ENCODE data around the gene PGRMC1. TPM values are rescaled to one million over a fixed set of nuclear protein-coding genes. Genes with fewer than 3 reads are reported as not detected.
"Not testable (repeated sequence)": the region's sequence is repeated elsewhere in the genome, so short reads cannot be mapped to it uniquely, and the experiment has no call there.

PGRMC1 gene
- polyA plus RNA-seq, 1 experiment: 99.1 TPM

DNA sequence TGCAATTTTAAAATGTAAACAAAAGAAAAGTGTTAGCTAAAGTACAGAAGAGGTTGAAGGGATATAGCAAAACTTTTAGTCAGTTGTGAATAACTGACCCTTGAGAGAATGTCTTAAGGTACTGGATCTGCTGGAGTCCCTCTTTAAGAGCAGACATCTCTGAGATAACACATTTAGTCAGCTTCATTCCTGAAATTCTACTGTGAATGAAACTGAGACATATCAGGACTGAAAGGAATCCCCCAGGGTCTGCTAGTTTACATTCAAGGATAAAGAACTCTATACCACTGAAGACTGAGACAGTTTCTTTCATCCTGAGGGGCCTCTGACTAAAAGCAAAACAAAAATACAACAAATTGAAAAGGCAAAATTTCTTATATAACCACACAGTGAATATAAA, 54.4 kb downstream of the PGRMC1 start:
- no peak for DNase-seq (ENCODE audit: low read depth)
- no peaks in the 10 kb centered on the region; the same call in 1 of the 2 replicates for H3K27me3 ChIP-seq (ENCODE audit: control insufficient read depth, insufficient read depth, low read length)
- H3K36me3 ChIP-seq (ENCODE audit: control insufficient read depth, insufficient read depth, low read length): no peaks in the 10 kb centered on the region
- CTCF ChIA-PET: no interaction called here
- TF ChIP-seq CTCF (IDR thresholded peaks at IDR 0.05; ENCODE audit: insufficient read depth, low read depth, low read length): no peak
- POLR2A ChIA-PET: no interaction called here
- no peak overlapping the region for H3K4me3 ChIP-seq (ENCODE audit: low read depth, low read length)

DNA sequence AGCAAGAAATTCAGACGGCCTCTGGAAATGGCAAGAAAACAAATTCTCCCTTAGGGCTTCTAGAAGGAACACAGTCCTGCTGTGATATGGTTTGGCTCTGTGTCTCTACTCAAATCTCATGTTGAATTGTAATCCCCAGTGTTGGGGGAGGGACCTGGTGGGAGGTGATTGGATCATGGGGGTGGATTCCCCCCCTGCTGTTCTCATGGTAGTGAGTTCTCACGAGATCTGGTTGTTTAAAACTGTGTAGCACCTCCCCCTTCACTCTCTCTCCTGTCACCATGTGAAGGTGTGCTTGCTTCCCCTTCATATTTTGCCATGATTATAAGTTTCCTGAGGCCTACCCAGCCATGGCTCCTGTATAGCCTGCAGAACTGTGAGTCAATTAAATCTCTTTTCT, 55.2 kb downstream of the PGRMC1 start:
- H3K4me3 ChIP-seq (ENCODE audit: low read depth, low read length); DNase-seq (ENCODE audit: low read depth); H3K27me3 ChIP-seq (ENCODE audit: control insufficient read depth, insufficient read depth, low read length); H3K36me3 ChIP-seq (ENCODE audit: control insufficient read depth, insufficient read depth, low read length); POLR2A ChIA-PET; CTCF ChIA-PET: not testable (repeated sequence)

GRCh38 chrX:119292445-119292844, 56.4 kb downstream of the PGRMC1 start:
- no peak overlapping the region for H3K4me3 ChIP-seq (ENCODE audit: low read depth, low read length)
- no peak for DNase-seq (ENCODE audit: low read depth)
- TF ChIP-seq CTCF (IDR thresholded peaks at IDR 0.05; ENCODE audit: insufficient read depth, low read depth, low read length): peak; percentile 23; the same call in 1 of the 2 replicates
- ChIA-PET POLR2A (no interaction called here), CTCF (interaction anchor here (0.6 kb wide), 1 partner anchor 97 kb away, joined by 3 read pairs; no protein-coding TSS in a partner anchor)
- no peaks in the 10 kb centered on the region for H3K36me3 ChIP-seq (ENCODE audit: control insufficient read depth, insufficient read depth, low read length)
- no peaks in the 10 kb centered on the region; the same call in 1 of the 2 replicates for H3K27me3 ChIP-seq (ENCODE audit: control insufficient read depth, insufficient read depth, low read length)

Other genes starting within 250 kb of the PGRMC1 start
- not detected in 2 replicates for gene CT47C1, start 163.3 kb upstream of the PGRMC1 start, polyA plus RNA-seq (2011; rRNA removed)
- not detected in 2 replicates for gene KIAA1210, start 108.5 kb upstream of the PGRMC1 start, polyA plus RNA-seq (2011; rRNA removed)
- 13.5 and 13.6 TPM in 2 replicates for gene SLC25A43, start 163.1 kb downstream of the PGRMC1 start, polyA plus RNA-seq (2011; rRNA removed)
- 218 and 292 TPM in 2 replicates for gene SLC25A5, start 232.2 kb downstream of the PGRMC1 start, polyA plus RNA-seq (2011; rRNA removed)

Data from BJ (cell line).